Right lobe of liver (tissue), 6 donors: ENCODE measurements around the gene SIKE1. TPM values are rescaled to one million over a fixed set of nuclear protein-coding genes. Genes with fewer than 3 reads are reported as not detected.
"Not testable (repeated sequence)": the region's sequence is repeated elsewhere in the genome, so short reads cannot be mapped to it uniquely, and the experiment has no call there.

Source experiments
- ATAC-seq, 4 donors: fragments of 200-7000 bp; cut with Tn5 transposase; one replicate each; pipeline ENCODE4 v1.9.1; 2020; ENCODE audit warnings: mild to moderate bottlenecking in 4 of 4, moderate library complexity in 4 of 4
- DNase-seq, 3 donors: peaks; one replicate each; pipeline ENCODE4 v3.0.0-alpha.2; 2020
- H3K27ac ChIP-seq, 3 donors: fragments of 200-600 bp; one replicate each; pipeline ENCODE4 v1.8.0; 2022
- H3K27me3 ChIP-seq, 2 donors: fragments of 200-600 bp; one replicate each; pipeline ENCODE4 v1.8.0; 2022
- H3K36me3 ChIP-seq, 4 donors: fragments of 200-600 bp; sonication (generic) in 1 of 4; one replicate each; pipeline versions ENCODE4 v1.5.1 to v1.8.0; 2017 to 2022; ENCODE audit warnings: control low read depth in 1 of 4
- H3K4me1 ChIP-seq, 4 donors: fragments of 200-600 bp; sonication (generic) in 1 of 4; one replicate each; pipeline versions ENCODE4 v1.5.1 to v1.8.0; 2017 to 2022; ENCODE audit warnings: control low read depth in 1 of 4
- H3K4me3 ChIP-seq, 3 donors: fragments of 200-600 bp; one replicate each; pipeline ENCODE4 v1.8.0; 2022
- H3K9me3 ChIP-seq, 4 donors: fragments of 200-600 bp; sonication (generic) in 1 of 4; one replicate each; pipeline versions ENCODE4 v1.5.1 to v1.8.0; 2017 to 2022; ENCODE audit warnings: control low read depth in 1 of 4
- POLR2A ChIP-seq: fragments of 450-650 bp; IDR thresholded peaks from one replicate; pipeline ENCODE4 v1.6.1; 2017; ENCODE audit warnings: antibody characterized with exemption, mild to moderate bottlenecking
- WGBS: methylation state at CpG from one replicate; pipeline ENCODE4 v1.1.6; 2018; ENCODE audit warnings: low coverage, low lambda C conversion rate; ENCODE audit not compliant: insufficient coverage; ENCODE audit errors: missing lambda C conversion rate; 5-methylcytosine and 5-hydroxymethylcytosine counted together
- intact Hi-C, 2 donors: fragments of 100-400 bp; cut with DNase I; formaldehyde crosslinking; loops; one replicate each; pipeline versions ENCODE4 v1.11.2 to v1.14.1; 2022
- long read RNA-seq: library from polyadenylated mRNA; unstranded; transcript quantifications from one replicate; pipeline ENCODE4 v2.0.0, GENCODE V29; 2019
- total RNA-seq, 6 experiments: library from RNA; depleted of rRNA in 2 of 6; stranded (reverse); fragments of >200 nt in 2 of 6; fragmentation: NEBNext Ultra II Directional in 3 of 6; extraction: Animal tissue kit (Norgen Biotek cat#: 25700) in 3 of 6; gene quantifications; one replicate each; pipeline versions ENCODE4 v1.1.0 to v1.2.4, GENCODE V29; 2016 to 2023
- TF ChIP-seq, protein P1 (sequence below), 4 donors: fragments of 200-600 bp in 3 of 4; fragments of 450-650 bp in 1 of 4; IDR thresholded peaks; one replicate each; pipeline versions ENCODE4 v1.5.1 to v1.8.0; 2016 to 2022; ENCODE audit warnings: antibody characterized with exemption in 4 of 4, mild to moderate bottlenecking in 2 of 4
- donor health status: DM: no; HTN: yes; CAD: no.
- donor health status: DM: no; HTN: no; CAD: no.
- donor health status: DM: no; HTN: no; CAD: no.
- donor health status: DM: no; HTN: yes; CAD: no.
- donor health status: DM: no; HTN: yes; CAD: no.

The SIKE1 gene
- total RNA-seq: 10 to 100 TPM; 17.5 to 74.0 (median 21.8) TPM
- long read RNA-seq, partial matches to known transcripts: 0 of 3 reads
- long read RNA-seq, other reads (novel, unspliced or antisense): 0 of 3 reads

DNA sequence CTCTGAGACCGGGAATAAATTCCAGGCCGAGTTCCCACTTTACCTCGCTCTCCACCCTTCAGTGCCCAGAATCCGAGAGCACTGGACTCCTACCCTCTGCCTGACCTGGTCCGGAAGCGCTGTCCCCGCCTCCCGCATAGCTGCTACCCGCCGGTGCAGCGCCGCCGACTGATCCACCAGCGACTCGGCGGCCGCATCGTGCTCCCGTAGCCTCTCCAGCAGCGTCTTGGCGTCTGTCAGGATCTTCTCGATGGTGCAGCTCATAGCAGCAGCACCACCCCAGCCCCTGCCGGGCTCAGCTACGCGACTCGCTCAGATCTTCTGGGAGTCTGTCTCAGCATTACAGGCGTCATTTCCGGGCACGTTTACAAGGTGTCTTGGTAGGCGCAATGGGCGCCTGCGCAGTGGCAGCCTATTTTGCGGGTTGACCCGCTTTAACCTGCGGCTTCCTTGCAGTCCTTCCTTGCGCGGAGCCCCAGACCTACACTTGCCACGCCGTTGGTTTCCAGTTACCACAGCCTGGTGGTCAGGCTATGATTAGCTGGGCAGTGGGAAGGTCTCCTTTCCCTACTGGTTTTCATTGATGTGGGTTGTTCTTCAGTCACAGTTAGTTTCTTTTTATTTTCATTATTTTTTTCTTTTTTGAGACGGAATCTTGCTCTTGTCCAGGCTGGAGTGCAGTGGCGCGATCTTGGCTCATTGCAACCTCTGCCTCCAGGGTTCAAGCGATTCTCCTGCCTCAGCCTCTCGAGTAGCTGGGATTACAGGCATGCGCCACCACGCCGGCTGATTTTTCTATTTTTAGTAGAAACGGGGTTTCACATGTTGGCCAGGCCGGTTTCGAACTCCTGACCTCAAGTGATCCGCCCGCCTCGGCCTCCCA, at the start of gene SIKE1:
Gene SIKE1, minus strand, starts transcription at position 342 of the 883 bp plus-strand sequence. Its CDS starts 78 bp downstream, at position 264.
- peak; percentile 96 to 98 (median 97) for ATAC-seq
- intact Hi-C loops: no loop called here
- TF ChIP-seq, protein P1, sequence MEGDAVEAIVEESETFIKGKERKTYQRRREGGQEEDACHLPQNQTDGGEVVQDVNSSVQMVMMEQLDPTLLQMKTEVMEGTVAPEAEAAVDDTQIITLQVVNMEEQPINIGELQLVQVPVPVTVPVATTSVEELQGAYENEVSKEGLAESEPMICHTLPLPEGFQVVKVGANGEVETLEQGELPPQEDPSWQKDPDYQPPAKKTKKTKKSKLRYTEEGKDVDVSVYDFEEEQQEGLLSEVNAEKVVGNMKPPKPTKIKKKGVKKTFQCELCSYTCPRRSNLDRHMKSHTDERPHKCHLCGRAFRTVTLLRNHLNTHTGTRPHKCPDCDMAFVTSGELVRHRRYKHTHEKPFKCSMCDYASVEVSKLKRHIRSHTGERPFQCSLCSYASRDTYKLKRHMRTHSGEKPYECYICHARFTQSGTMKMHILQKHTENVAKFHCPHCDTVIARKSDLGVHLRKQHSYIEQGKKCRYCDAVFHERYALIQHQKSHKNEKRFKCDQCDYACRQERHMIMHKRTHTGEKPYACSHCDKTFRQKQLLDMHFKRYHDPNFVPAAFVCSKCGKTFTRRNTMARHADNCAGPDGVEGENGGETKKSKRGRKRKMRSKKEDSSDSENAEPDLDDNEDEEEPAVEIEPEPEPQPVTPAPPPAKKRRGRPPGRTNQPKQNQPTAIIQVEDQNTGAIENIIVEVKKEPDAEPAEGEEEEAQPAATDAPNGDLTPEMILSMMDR (IDR thresholded peaks at IDR 0.05): peak in 2 of 4 donors; percentile 11 to 15
- TF ChIP-seq POLR2A: peak; percentile 79

DNA sequence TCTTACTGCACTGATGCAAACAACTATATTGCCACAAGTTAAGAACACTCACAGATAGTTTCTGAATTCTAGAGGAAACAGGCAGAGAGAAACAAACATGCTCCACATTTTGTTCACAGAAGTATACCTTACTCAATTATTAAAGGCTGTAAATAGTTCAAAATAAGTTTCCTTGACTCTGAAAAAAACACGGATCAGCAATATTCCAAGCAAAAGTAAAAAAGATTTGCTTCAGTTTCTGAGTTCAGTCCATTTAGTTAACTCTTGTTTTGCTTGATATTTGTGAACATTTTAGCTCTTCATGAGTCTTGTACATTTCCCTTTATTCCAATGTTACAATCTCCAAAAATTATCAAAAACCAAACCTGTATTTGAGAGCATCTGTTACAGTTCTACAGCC, 49.6 kb upstream of the SIKE1 start:
- ATAC-seq, H3K9me3 ChIP-seq, DNase-seq, H3K36me3 ChIP-seq, intact Hi-C loops, H3K4me3 ChIP-seq, H3K4me1 ChIP-seq, H3K27ac ChIP-seq, H3K27me3 ChIP-seq: not testable (repeated sequence)
- WGBS: 37% methylated on average over 1 of the region's 1 CpG

More for the DNA sequence above, at the start of gene SIKE1:
- peak within 1 kb of the TSS; percentile 84 to 96 (median 92) for H3K4me3 ChIP-seq
- H3K27ac ChIP-seq: peak within 1 kb of the TSS; percentile 83 to 91 (median 86)
- peaks cover 0 to 27% (median 3%) of the 10 kb centered on the region in 4 donors for H3K36me3 ChIP-seq
- peak; percentile 93 to 96 (median 95) for DNase-seq
- no peaks in the 10 kb centered on the region for H3K27me3 ChIP-seq
- H3K4me1 ChIP-seq: peaks cover 0 to 8% (median 0%) of the 10 kb centered on the region in 4 donors
- 42% methylated on average over 22 of the region's 53 CpGs for WGBS
- no peaks in the 10 kb centered on the region for H3K9me3 ChIP-seq

DNA sequence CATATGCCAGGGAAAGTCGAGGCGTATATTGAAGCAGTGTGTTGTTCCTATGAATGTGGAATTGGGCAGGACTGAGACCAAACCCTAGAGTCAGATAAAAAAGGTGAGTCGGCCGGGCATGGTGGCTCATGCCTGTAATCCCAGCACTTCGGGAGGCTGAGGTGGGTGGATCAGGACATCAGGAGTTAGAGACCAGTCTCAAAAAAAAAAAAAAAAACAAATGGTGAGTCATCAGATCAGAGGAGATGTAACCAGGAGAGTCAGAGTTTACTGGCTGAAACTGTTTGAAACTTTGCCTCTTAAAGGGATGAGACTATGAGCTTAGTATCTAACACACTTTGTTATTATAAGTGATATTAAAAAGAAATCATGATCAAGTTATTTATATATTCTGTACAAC, 47.8 kb upstream of the SIKE1 start:
- DNase-seq: no peak
- Histone ChIP-seq H3K4me1 (no peaks in the 10 kb centered on the region), H3K4me3 (no peak overlapping the region), H3K27ac (no peak overlapping the region), H3K27me3 (no peaks in the 10 kb centered on the region), H3K9me3 (no peaks in the 10 kb centered on the region), H3K36me3 (no peaks in the 10 kb centered on the region)
- 83% methylated on average over 5 of the region's 5 CpGs for WGBS
- no peak for ATAC-seq
- intact Hi-C loops: no loop called here
- TF ChIP-seq, protein P1 (IDR thresholded peaks at IDR 0.05): no peak
- TF ChIP-seq POLR2A: no peak

DNA sequence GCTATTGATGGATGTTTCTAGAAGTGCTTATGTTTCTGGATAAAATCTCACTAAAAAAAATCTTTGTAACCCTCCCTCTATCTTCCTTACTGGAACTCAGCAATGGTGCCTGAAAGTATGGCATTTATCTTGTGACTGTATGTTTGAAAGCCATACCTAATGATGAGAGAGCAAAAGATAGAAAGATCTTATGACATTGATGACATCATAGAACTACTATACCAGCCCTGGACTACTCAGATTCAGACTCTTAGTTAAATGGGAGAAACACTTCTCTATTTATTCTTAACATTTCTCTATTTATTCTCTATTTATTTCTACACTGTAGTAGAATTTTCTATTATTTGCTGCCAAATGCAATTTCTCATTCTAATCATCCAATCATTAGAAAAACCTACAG, 41.5 kb upstream of the SIKE1 start:
- H3K4me1 ChIP-seq: no peaks in the 10 kb centered on the region
- no peak overlapping the region for H3K4me3 ChIP-seq
- DNase-seq (no peak), ATAC-seq (no peak)
- intact Hi-C loops: no loop called here
- H3K36me3 ChIP-seq: no peaks in the 10 kb centered on the region
- no peaks in the 10 kb centered on the region for H3K9me3 ChIP-seq
- TF ChIP-seq POLR2A: no peak
- TF ChIP-seq, protein P1 (IDR thresholded peaks at IDR 0.05): no peak
- no peaks in the 10 kb centered on the region for H3K27me3 ChIP-seq
- H3K27ac ChIP-seq: no peak overlapping the region

DNA sequence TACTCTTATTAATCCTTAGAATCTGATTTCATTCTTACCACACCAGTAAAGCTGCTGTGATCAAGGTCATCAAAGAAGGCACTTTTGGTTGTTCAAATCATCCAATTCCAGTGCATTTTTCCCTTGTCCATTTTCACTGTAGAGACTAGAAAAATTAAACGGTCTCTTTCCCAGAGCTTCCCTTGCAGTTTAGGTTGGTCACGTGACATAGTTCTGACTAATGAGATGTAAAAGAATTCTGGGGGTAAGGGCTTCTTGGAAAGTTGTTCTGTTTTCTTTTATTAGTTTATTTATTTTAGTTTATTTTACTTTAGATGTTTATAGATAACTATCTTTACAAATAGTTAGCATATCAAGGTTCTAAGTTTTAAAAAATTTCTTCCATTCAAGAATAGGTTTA, 39.9 kb upstream of the SIKE1 start:
- Histone ChIP-seq H3K27me3 (no peaks in the 10 kb centered on the region), H3K4me1 (no peaks in the 10 kb centered on the region), H3K27ac (no peak overlapping the region), H3K4me3 (no peak overlapping the region), H3K36me3 (no peaks in the 10 kb centered on the region), H3K9me3 (no peaks in the 10 kb centered on the region)
- WGBS: 68% methylated on average over 2 of the region's 2 CpGs
- no peak for TF ChIP-seq POLR2A
- TF ChIP-seq, protein P1 (IDR thresholded peaks at IDR 0.05): no peak
- DNase-seq (no peak), ATAC-seq (no peak)
- intact Hi-C loops: no loop called here
